GM19395 (cell line): ENCODE data around the gene RMDN2.

Source experiments
- ATAC-seq: cut with Tn5 transposase; IDR thresholded peaks from one replicate; pipeline ENCODE4 v1.9.1; 2021; ENCODE audit warnings: mild to moderate bottlenecking, moderate library complexity; ENCODE audit not compliant: unreplicated experiment

Gene RMDN2, protein sequence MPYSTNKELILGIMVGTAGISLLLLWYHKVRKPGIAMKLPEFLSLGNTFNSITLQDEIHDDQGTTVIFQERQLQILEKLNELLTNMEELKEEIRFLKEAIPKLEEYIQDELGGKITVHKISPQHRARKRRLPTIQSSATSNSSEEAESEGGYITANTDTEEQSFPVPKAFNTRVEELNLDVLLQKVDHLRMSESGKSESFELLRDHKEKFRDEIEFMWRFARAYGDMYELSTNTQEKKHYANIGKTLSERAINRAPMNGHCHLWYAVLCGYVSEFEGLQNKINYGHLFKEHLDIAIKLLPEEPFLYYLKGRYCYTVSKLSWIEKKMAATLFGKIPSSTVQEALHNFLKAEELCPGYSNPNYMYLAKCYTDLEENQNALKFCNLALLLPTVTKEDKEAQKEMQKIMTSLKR

DNA sequence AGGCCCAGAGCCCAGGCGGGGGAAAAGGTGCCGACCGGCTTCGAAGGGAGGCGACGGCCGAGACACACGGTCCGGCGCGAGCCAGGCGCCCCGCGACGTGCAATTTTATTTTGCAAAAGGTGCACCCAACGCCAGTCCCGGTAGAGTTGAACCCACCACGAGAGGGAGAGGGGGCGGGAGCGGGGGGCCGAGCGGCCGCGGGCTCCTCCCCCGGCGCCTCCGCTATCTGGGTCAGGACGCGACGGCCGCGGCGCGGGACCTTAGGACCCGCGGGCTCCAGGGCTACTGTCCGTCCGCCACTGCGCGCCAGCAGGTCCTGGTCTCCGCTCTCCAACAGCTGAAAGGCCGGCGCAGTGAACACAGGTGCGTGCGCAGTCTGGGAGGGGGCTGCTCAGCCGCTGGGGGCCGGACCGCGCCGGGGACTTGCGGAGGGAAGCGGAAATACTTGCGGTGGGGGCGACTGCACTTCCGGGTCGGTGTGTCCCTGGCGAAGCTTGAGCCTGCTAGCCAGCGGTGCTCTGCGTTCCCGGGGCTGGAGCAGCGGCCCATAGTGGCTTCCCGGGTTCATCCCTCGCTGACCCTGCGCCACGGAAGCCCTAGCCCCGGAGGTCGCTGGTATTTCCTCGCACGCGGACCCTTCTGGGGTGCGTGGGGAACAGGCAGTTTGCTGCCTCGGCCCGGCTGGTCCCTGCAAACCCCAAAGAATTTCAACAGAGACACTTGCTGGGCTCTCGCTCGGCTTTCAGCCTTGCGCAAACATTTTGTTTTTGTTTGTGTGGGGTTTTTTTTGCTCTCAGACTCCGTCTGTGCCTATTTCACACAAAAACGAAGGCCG, at the start of gene RMDN2:
RMDN2 (plus strand) TSS at position 225 of the 835 bp plus-strand sequence. CDS start 3,991 bp downstream, outside the sequence.
- ATAC-seq: peak; percentile 92

DNA sequence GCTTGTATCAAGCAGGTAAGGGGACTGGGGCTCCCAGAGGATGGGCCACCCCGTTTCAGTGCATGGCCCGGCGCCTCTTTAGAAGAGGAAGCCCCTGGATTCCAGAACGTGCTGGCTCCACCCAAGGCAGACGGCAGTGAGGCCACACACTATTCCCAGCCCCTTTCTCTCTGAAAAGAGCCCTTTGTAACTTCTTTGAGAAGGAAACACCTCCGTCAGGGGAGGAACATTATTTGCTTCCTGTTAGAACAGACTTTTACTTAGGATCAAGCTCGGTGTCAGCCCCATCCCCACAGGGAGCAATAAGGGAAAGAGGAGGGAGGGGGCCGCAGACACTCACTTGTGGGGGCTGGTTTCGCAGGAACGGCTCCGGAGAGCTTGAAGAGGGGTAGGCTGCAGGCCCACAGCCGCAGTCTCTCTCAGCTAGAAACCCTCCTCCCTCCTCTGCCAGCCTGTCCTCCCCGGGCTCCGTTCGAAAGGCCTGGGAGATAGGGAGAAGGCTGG, 49.6 kb upstream of the RMDN2 start:
- no peak for ATAC-seq

DNA sequence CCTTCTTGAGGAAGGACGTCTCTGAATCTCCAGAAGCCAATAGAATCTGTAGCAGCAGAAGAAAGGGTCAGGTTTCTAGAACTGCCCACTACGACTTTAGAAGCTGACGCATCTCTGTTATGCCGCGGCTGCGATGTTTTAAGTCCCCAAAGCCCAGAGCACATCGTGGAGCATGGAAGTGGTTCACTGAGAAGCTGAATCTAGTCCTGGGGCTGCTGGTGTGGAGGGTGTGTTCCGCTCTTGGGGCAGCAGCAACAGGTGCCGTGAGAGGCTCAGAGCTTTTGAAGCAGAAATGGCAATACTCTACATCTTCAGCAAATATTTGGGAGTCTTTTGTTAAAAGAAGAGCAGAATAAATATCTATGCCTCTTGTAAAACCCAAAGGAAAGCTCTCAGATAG, 48.9 kb upstream of the RMDN2 start:
- ATAC-seq: no peak

DNA sequence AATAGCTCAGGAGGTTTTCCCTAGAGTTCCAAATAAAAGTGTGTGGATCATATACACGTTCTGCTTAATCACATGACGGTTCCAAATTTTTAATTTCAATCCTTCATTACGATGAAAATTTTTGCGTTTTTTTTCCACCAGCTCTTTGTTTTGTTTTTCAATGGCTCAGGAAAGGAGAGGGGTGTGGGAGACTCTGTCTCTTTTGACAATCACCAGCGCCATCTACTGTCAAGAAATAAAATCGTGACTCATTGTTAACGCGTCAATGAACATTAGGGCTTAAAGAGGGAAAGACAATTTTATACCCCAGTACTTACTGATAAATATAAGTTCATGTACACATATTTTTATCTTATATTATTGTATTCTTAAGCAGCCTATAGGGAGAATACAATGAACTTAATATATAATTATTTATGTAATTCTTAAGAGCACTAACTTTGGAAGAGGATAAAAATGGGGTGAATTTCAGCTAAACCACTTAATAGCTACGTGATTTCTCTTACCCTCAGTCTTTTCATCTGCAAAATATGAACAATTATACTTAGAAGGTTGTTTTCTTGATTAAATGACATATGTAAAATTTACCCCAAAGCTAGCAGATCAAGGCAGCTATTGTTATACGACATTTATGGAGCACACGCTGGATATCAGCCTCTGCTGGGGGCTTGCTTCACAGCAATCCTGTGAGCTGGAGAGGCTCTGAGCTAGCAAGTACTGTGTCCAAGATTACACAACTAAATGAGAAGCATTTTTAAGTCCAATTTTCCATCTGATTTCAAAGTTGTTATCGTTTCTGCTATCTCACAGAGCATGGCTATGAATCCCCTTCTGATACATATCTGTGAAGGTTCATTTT, 47.4 kb upstream of the RMDN2 start:
- ATAC-seq: no peak

DNA sequence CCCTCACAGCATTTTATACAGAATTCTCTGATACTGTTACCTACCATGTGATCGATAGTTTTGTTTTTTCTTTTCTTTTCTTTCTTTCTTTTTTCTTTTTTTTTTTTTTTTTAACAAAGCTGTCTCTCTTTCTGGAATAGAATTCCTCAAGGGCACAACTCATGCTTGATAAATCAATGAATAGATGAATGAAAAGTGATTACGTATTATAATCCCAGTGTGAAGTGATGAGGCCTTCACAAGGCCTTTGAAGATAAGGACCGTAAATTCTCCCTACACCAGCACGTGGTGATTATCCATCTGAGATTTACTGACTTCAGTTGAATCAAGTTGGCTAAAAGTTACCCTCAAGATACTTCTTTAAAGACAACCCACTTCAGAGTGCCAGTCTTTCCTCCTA, 46.6 kb upstream of the RMDN2 start:
- ATAC-seq: no peak

DNA sequence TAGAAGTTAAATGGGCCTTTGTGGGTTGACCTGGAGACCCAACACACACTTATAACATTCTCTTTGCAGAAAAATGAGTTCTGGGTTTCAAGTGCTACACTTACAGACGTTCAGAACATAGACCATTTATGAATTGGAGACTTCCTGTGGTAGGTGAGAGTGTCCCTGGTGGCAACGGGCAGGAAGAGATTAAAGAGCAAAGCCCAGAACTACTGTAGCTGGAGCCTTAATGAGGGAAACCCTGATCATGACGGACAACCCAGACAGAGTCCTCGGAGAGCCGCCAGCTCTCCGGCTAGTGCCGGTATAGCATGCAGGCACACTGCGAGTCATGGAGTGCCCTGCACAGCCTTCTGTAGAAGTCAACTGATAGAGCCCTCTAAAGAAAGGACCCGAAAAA, 44.5 kb upstream of the RMDN2 start:
- ATAC-seq: no peak

DNA sequence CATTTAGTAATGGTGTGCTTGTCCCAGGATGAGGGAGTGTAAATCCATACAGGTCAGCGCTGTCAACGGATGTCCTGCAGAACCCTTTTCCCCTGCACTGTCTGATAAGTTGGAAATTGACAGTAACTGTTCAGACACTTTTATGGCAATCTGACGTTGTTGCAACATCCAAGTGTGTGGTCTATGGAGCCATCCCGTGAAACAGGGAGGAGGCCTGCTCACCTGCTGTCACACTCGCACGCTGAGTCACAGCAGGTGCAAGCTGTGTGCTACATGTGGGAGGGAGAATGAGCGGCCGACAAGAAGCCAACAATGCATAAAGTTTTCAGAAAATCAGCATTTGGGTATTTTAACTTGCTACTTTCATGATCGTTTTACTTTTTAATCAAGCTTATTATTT, 43.7 kb upstream of the RMDN2 start:
- ATAC-seq: no peak

DNA sequence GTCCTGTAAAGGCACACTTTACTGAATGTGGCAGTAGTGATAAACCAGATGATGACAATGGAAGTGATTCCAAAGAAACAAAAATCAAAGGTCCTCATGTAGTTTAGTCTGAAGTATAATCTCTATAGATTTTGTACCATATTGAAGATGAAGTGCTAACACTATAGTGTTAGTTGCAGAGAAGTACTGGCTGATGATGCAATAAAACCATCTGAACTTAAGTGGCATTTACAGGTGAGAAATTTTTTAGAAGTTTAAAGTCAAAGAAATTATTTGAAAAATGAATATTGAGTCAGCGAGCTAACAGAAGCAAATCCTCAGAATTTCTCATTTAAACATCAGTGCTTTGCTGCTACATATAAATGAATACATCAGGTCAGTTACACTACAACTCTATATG, 43.1 kb upstream of the RMDN2 start:
- no peak for ATAC-seq

DNA sequence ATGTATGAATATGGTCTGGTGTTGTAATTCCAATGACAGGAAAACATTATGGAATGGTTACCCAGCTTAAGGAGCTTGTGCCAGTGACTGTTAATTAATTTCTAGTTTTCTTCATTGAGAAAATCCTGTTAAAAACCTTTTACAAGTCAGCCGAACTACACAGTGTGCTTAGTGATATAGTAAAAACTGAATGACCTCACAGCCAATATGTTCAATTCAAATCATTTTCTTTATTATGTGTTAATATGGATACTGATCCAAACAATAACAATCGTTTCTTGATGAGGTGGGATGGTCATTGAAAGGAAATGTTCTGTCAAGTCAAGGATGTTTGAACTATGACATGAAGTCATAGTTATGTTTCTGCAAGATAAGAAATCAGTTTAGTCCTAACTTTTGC, 41.6 kb upstream of the RMDN2 start:
- no peak for ATAC-seq

DNA sequence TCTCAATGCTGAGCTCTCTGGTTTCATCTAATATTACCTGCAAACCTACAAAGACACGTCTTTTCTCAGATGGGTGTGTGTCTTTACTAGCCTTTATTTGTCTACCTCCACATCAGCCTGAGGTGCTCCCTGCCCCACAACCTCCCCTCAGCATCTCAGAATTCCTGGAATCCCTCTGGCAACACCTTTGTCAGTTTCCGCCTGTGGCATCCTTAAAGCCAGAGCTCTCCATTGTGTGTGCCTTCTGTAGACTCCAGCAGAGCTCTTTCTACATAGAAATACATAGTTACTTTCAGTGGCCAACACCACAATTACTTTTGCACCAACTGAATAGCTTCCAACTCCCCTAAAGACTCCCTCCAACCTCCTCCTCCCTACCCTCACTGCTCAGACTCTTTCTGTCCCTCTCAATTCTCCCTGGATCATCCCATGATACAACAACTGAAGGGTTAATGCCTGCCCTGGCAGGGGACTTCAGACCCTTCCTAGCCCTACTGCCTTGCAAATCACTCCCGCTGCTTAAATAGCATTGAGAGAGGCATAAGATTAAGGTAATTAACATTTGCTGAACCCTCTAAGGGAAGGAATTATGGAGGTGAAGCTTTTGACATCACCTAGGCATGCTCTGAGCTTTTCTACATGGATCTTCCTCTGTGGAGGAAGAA, 39.6 kb upstream of the RMDN2 start:
- no peak for ATAC-seq

DNA sequence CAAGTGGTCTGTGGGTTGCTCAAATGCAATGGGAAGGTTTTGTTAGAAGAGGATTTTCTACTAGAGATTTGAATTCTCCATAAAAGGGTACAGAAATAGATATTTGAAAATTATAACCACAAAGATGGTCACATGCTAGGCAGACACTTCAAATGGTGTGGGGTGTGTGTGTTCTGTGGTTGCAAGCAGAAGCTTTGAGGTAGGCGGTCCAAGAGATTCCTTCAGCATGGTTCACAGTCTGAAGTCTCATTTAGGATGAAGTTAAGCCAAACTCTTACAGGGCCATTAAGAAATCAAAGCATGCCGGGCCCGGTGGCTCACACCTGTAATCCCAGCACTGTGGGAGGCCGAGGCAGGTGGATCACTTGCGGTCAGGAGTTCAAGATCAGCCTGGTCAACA, 38.3 kb upstream of the RMDN2 start:
- no peak for ATAC-seq

DNA sequence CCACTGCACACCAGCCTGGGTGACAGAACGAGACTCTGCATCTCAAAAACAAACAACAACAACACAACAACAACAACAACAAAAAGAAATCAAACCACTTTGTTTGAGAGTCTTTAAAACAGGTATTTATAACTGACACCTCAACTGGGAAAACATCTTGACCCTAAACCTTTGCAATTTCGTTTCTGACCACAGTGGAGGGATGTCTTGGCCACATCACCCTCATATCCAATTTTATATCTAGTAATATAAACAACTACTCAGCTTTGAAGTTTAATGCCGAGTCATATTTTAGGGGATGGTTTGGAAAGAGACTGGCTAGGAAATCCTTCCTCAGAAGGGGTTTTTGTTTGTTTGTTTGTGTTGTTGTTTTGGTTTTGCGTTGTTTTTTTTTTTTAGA, 37.8 kb upstream of the RMDN2 start:
- no peak for ATAC-seq

DNA sequence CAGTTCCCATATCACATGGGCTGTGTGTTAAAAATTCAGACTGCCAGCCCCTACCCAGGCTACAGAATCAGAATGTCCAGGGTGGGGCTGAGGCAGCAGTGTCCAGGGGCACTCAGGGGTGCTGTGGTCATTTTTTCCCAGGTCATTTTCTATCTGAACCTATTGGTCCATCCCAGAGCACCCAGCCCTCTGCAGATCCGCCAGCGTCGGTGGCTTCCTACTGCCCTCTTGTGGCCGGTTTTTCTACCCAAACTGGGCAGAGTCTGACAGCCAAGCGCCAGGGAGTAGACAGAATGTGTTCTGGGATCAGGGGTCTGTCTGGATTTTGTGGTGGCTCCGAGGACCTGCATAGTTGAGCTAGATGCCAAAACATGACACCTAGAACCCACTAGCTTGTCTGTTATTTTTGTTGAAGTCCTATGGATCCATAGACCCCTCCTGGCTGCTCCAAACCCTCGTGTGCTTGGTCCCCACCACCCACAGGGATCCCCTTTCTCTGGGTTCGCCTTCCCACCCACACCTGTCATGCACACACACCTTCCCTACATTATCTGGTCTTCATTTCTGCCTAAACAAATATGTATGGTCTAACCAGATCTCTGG, 34.1 kb upstream of the RMDN2 start:
- no peak for ATAC-seq

DNA sequence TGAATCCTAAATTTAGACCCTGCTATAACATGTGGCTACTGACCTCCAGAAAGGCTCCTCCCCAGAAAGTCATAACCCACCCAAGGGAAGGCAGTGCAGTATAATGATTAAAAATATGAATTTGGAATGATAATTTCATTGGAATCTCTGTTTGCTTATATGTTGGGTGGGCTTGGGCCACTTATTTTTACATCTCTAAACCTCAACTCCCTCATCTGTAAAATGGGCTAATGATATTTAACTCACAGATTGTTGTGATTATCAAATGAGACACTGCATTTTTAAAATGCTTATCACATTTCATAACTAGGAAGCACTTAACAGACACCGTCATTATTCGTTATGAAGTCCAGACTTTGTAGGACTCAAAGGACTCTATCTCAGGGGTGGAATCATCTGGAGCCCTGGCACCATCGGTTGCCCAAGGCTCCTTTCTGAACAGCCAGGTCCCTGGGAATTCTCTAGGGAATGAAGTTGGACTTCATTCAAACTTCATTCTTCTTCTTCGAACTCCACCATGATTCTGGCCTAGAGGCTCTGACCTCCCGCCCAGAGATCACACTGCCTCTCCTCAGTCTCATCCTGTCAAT, 33.1 kb upstream of the RMDN2 start:
- ATAC-seq: no peak

DNA sequence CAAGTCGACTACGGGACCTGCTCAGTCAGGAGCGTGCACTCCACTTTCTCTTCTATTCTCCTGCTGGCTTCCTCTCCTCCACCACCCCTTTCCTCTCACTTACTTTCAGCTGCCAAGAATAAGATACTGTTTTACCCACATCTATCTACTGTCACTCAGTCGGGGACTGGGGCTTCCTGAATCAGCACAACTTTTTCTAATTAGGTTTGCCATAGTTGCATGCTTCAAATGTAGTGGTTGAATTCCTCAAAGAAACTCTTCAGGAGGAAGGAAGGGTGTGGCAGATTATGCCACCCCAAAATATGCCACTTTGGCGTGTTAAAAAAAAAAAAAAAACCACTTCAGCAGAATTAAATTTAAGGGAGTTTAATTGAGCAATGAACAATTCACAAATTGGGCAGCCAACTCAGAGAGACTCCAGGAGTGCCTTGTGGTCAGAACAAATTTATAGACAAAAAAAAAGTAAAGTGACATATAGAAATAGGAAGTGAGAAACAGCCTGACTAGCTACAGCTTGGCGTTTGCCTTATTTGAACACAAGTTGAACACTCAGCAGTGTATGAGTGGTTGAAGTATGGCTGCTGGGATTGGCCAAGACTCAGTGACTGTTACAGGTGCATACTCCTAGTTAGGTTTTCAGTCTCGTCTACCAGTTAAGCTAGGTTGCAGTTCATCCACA, 32.5 kb upstream of the RMDN2 start:
- ATAC-seq: peak; percentile 83

DNA sequence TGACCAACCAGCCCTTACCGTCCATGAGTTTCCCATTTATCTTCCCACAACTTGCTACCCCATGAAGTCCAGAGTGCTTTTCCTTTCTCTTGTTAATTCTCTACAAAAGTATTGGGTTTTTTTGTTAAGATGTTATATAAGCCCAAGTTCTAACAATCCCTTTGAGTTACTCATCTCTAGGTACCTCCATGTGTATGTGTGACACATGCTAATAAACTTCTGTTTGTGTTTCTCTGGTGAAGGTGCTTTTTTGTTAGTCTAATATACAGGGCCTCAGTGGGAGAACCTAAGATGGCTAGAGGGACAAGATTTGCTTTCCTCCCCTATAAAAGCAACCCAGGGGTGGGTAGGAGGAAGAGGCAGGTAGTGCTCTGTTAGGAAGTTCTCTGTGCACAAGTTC, 31.8 kb upstream of the RMDN2 start:
- ATAC-seq: no peak

DNA sequence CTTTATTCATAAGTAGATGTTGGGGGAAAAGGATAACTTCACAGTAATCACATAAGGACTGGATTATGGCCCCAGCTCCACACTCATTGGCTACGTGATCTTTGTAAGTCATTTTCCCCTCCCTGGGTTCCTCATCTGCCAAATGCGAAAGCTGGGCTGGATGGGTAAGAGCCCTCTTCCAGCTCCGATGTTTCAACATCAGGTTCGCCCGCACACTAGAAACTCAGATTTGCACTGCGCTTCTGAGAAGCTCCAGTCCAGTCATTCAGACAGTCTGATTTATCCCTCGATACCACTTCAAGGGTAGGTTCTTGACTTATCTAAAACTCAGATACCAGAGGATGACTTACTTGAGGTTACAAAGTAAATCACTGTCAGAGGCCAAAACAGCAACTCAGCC, 31.0 kb upstream of the RMDN2 start:
- ATAC-seq: no peak

DNA sequence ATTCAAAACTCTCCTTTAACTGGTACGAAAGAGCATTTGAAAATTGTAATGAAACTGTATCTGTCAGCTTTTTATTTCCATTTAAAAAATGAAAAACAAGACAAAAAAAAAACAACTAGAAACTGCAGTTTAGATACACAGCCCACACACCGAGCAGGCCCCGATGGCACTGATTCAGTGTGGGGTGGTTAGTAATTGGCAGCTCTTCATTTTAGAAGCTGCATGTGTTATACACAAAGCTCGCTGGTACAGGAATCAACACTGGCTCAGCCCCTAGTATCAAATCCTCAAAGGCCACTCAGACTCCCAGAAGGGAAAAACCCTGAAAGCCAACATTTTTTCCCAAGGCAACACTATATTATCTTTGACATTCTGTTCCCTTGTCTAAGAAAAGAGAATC, 30.5 kb upstream of the RMDN2 start:
- no peak for ATAC-seq

DNA sequence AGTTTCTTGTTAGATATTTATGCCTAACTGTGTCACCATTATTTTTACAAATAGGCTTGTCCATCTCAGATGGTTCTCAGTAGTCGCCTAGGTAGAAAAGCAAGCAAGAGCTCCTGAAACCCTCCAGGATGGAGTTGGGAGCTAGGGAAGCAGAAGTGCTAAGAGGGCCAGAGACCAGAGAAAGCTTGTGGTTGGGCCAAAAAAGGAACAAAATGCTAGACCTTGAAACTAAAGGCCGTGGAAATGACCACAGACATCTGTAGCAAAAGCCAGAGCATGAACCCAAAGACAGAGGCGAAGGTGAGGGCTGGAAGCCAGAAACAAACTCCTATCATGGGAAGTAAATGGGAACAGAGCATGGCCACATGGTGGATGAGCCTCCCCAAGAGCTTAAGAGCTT, 29.9 kb upstream of the RMDN2 start:
- ATAC-seq: no peak
